Panc1 (cell line): ENCODE measurements around the gene POLR2M. TPM values are rescaled to one million over a fixed set of nuclear protein-coding genes. Genes with fewer than 3 reads are reported as not detected.

ENCODE experiments used
- ATAC-seq: fragments of 200-7000 bp; cut with Tn5 transposase; 2 replicates; pipeline ENCODE4 v1.9.1; 2020; ENCODE audit warnings: mild to moderate bottlenecking, moderate library complexity
- BruUV-seq: library from RNA; stranded (reverse); fragments of 400-500 nt; replicated peaks from 2 replicates; lab custom pipeline; 2021; lab: Mats Ljungman, UMichigan
- CTCF ChIA-PET: fragments of 300-600 bp; sonication (Branson Sonifier 250); formaldehyde crosslinking; loops from one replicate; lab custom pipeline; 2022; ENCODE audit warnings: antibody characterized with exemption; lab: Charles Lee
- POLR2A ChIA-PET: fragments of 300-600 bp; sonication (Branson Sonifier 250); formaldehyde crosslinking; loops from one replicate; lab custom pipeline; 2022; ENCODE audit warnings: antibody characterized with exemption; lab: Charles Lee
- DNase-seq: peaks from one replicate; pipeline ENCODE4 v3.0.0-alpha.2; 2010; ENCODE audit warnings: low read depth, low spot score
- H3K27ac ChIP-seq: 2 replicates; pipeline ENCODE4 v1.5.1; 2011; ENCODE audit warnings: mild to moderate bottlenecking, low read length, inconsistent platforms
- H3K27me3 ChIP-seq: fragments of 200-500 bp; sonication (Bioruptor generic); 2 replicates; pipeline ENCODE4 v1.6.0; 2014; ENCODE audit warnings: low read length, inconsistent platforms; ENCODE audit not compliant: control insufficient read depth, insufficient read depth
- H3K36me3 ChIP-seq: fragments of 200-500 bp; sonication (Bioruptor generic); 2 replicates; pipeline ENCODE4 v1.5.1; 2014; ENCODE audit warnings: inconsistent platforms, mild to moderate bottlenecking, low read length, moderate library complexity; ENCODE audit not compliant: control insufficient read depth, insufficient read depth
- H3K4me1 ChIP-seq: 2 replicates; pipeline ENCODE4 v1.5.1; 2011; ENCODE audit warnings: inconsistent platforms, mild to moderate bottlenecking, low read length, moderate library complexity; ENCODE audit not compliant: control insufficient read depth, insufficient read depth
- H3K4me3 ChIP-seq, 2 experiments: 2 replicates each; pipeline ENCODE4 v1.5.1; 2011 to 2012; ENCODE audit warnings: low read depth in 2 of 2, low read length in 2 of 2, mild to moderate bottlenecking in 2 of 2, inconsistent platforms in 1 of 2, moderate library complexity in 1 of 2
- H3K9me3 ChIP-seq: fragments of 200-500 bp; sonication (Bioruptor generic); 2 replicates; pipeline ENCODE4 v1.5.1; 2014; ENCODE audit warnings: low read depth, mild to moderate bottlenecking, inconsistent platforms, low read length, moderate library complexity; ENCODE audit not compliant: control insufficient read depth, insufficient read depth
- POLR2AphosphoS5 ChIP-seq: IDR thresholded peaks from 2 replicates; pipeline ENCODE4 v1.6.1; 2012; ENCODE audit warnings: mild to moderate bottlenecking, low read depth, low read length, moderate library complexity
- SIN3A ChIP-seq: IDR thresholded peaks from 2 replicates; pipeline ENCODE4 v1.6.1; 2012; ENCODE audit warnings: low read depth, mild to moderate bottlenecking, low read length, moderate library complexity, borderline replicate concordance; ENCODE audit not compliant: insufficient read depth
- TCF7L2 ChIP-seq: IDR thresholded peaks from 2 replicates; pipeline ENCODE4 v1.6.1; 2011; ENCODE audit warnings: mild to moderate bottlenecking, low read depth, low read length, inconsistent platforms
- in situ Hi-C: cut with HindIII; loops from 2 replicates; pipeline ENCODE4 v1.10.0; 2016; ENCODE audit warnings: low sequenced_read_pairs, low pct_unique_long_range_greater_than_20kb
- intact Hi-C: fragments of 100-400 bp; cut with micrococcal nuclease; formaldehyde crosslinking; loops from one replicate; pipeline ENCODE4 v1.10.0; 2022; ENCODE audit not compliant: unreplicated experiment
- total RNA-seq: library from RNA; stranded (reverse); gene quantifications from one replicate; pipeline ENCODE4 v1.2.1, GENCODE V29; 2021; ENCODE audit not compliant: unreplicated experiment
- TF ChIP-seq, protein P1 (sequence below): fragments of 450-650 bp; IDR thresholded peaks from 2 replicates; pipeline ENCODE4 v1.5.1; 2017; ENCODE audit warnings: mild to moderate bottlenecking
- TF ChIP-seq, protein P2 (sequence below), 2 experiments: IDR thresholded peaks; 2 replicates each; pipeline ENCODE4 v1.6.1; 2011 to 2012; ENCODE audit warnings: low read depth in 2 of 2, control low read depth in 1 of 2, low read length in 1 of 2, mild to moderate bottlenecking in 1 of 2, moderate library complexity in 1 of 2; ENCODE audit not compliant: insufficient read depth in 1 of 2

POLR2M gene
- total RNA-seq, 1 experiment from 2014 or later: 76.6 TPM

DNA sequence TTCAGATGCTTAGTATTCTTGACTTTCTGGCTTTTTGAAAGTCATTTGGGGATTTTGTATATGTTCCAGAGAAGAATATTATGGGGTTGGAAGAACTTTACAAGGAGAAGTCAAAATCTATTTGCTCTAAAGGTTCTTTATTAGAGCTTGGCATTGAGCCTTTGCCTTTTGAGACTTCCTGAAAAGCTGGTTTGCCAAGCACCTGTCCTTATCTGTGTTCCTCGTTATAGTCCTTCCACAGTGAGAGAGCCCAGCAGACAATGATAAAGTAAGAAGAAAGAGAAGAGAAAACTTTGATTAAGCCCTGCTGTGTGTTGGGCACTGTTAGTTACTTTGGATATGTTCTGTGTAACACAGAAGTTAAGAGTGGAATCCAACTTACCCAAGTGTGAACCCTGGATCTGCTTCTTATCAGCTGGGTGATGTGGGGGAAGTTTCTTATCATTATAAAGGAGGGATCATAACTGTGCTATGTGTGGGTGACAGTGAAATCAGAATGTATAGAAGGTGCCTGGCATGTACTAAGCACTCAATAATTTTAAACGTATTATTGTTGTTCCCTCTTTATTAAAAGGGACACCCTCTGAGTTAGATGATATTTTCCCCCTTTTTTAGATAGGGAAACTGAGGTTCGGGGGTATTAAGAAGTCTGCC is 44.3 kb upstream of the POLR2M start:
- in situ Hi-C loops: no loop called here
- Histone ChIP-seq H3K4me3 (no peak overlapping the region), H3K27ac (no peak overlapping the region), H3K4me1 (no peaks in the 10 kb centered on the region), H3K9me3 (no peaks in the 10 kb centered on the region), H3K36me3 (no peaks in the 10 kb centered on the region), H3K27me3 (peaks cover 22% of the 10 kb centered on the region)
- DNase-seq (no peak), ATAC-seq (no peak)
- CTCF ChIA-PET: no interaction called here
- intact Hi-C loops: no loop called here
- no TSS peak for BruUV-seq
- POLR2A ChIA-PET: no interaction called here
- TF ChIP-seq, protein P1, sequence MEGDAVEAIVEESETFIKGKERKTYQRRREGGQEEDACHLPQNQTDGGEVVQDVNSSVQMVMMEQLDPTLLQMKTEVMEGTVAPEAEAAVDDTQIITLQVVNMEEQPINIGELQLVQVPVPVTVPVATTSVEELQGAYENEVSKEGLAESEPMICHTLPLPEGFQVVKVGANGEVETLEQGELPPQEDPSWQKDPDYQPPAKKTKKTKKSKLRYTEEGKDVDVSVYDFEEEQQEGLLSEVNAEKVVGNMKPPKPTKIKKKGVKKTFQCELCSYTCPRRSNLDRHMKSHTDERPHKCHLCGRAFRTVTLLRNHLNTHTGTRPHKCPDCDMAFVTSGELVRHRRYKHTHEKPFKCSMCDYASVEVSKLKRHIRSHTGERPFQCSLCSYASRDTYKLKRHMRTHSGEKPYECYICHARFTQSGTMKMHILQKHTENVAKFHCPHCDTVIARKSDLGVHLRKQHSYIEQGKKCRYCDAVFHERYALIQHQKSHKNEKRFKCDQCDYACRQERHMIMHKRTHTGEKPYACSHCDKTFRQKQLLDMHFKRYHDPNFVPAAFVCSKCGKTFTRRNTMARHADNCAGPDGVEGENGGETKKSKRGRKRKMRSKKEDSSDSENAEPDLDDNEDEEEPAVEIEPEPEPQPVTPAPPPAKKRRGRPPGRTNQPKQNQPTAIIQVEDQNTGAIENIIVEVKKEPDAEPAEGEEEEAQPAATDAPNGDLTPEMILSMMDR: no peak
- no peak for TF ChIP-seq TCF7L2
- TF ChIP-seq SIN3A: no peak
- TF ChIP-seq POLR2AphosphoS5: no peak
- TF ChIP-seq, protein P2, sequence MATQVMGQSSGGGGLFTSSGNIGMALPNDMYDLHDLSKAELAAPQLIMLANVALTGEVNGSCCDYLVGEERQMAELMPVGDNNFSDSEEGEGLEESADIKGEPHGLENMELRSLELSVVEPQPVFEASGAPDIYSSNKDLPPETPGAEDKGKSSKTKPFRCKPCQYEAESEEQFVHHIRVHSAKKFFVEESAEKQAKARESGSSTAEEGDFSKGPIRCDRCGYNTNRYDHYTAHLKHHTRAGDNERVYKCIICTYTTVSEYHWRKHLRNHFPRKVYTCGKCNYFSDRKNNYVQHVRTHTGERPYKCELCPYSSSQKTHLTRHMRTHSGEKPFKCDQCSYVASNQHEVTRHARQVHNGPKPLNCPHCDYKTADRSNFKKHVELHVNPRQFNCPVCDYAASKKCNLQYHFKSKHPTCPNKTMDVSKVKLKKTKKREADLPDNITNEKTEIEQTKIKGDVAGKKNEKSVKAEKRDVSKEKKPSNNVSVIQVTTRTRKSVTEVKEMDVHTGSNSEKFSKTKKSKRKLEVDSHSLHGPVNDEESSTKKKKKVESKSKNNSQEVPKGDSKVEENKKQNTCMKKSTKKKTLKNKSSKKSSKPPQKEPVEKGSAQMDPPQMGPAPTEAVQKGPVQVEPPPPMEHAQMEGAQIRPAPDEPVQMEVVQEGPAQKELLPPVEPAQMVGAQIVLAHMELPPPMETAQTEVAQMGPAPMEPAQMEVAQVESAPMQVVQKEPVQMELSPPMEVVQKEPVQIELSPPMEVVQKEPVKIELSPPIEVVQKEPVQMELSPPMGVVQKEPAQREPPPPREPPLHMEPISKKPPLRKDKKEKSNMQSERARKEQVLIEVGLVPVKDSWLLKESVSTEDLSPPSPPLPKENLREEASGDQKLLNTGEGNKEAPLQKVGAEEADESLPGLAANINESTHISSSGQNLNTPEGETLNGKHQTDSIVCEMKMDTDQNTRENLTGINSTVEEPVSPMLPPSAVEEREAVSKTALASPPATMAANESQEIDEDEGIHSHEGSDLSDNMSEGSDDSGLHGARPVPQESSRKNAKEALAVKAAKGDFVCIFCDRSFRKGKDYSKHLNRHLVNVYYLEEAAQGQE (IDR thresholded peaks at IDR 0.05; ENCODE audit: insufficient read depth in 1 of 2, low read depth in 2 of 2, low read length in 1 of 2): no peak

DNA sequence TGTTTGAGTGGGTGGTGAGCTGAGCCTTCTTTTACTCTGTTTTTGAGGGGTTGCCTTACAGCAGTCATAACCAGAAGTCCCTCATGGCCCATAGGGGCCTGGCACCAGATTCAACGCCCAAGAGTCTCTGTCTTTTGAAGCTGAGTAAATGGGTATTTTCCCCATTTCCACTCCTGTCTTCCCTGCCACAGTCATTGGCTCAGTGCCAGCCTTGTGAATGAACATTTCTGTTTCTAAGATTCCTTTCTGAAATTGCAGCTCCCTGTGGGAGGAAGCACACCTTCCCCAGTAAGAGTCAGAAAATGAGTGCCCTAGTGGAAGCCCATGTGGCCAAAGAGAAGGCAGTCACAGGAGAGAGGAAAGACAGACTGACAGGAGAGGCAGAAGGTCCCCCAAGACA is 43.7 kb upstream of the POLR2M start:
- DNase-seq: no peak
- Histone ChIP-seq H3K9me3 (no peaks in the 10 kb centered on the region), H3K4me1 (no peaks in the 10 kb centered on the region), H3K4me3 (no peak overlapping the region), H3K27me3 (peaks cover 19% of the 10 kb centered on the region), H3K36me3 (no peaks in the 10 kb centered on the region), H3K27ac (no peak overlapping the region)
- ATAC-seq: no peak
- POLR2A ChIA-PET: no interaction called here
- BruUV-seq: no TSS peak
- intact Hi-C loops: no loop called here
- TF ChIP-seq, protein P2 (IDR thresholded peaks at IDR 0.05; ENCODE audit: insufficient read depth in 1 of 2, low read depth in 2 of 2, low read length in 1 of 2): no peak
- TF ChIP-seq, protein P1: no peak
- no peak for TF ChIP-seq SIN3A
- TF ChIP-seq POLR2AphosphoS5: no peak
- TF ChIP-seq TCF7L2: no peak
- CTCF ChIA-PET: no interaction called here
- in situ Hi-C loops: no loop called here
